Measurements from ENCODE around the gene MYH11.
"Not testable (repeated sequence)": the region's sequence is repeated elsewhere in the genome, so short reads cannot be mapped to it uniquely, and the experiment has no call there.

The MYH11 gene

DNA sequence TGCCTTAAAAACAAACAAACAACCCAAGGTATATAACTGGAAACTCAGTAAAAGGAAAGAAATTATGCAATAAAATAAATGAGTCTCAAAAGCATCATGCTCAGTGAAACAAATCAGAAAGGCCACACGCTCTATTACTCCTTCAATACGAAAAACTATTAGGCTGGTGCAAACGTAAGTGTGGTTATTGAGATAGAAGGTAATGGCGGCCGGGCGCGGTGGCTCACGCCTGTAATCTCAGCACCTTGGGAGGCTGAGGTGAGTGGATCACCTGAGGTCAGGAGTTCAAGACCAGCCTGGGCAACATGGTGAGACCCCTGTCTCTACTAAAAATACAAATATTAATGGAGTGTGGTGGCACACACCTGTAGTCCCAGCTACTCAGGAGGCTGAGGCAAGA lies 17.6 kb downstream of the MYH11 start:
- DNase-seq (ENCODE audit: low spot score), result not testable (repeated sequence)

- DNase-seq (ENCODE audit: low spot score), result no peak
Observed at GRCh38 chr16:15837761-15838160, 19.1 kb downstream of the MYH11 start.

DNA sequence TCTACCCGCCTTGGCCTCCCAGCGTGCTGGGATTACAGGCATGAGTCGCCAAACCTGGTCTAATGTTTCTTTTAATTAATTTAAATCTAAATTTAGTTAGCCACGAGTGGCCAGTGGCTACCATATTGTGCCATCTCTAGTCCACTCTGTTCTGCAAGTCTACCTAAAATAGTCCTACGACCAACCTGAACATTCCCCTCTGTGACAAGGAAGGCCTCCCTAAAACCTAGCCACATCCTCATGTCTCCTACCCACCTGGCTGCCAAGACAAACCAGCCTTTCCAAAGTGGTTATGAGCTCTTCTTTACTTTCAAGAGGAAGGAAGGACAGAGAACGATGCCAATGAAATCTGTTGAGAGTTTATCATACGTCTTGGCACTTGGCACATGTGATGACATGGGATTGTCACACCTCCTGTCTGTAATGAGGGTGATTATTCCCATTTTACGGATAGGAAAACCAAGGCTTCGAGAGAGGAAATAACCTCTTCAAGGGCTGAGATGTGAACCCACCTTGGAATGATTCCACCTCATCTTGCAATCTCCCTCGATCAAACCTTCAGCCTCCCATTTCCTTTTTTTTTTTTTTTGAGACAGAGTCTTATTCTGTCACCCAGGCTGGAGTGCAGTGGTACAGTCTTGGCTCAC lies 19.7 kb downstream of the MYH11 start:
- DNase-seq (ENCODE audit: low spot score), result no peak

DNA sequence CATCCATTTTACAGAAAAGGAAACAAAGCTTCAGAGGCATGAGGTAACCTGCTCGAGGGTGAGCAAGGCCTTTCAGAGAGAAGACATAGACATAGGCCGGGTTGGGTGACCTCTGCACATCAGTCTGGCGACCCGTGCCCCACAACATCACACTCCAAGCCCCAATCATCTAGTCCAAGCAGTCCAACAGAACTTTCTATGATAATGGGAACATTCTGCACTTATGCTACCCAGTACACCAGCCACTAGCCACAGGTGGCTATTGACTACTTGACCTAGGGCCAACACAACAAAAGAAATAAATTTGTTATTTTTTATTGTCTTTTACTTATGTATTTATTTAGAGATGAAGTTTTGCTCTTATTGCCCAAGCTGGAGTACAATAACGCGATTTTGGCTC lies 20.8 kb downstream of the MYH11 start:
- no peak for DNase-seq (ENCODE audit: low spot score)

DNA sequence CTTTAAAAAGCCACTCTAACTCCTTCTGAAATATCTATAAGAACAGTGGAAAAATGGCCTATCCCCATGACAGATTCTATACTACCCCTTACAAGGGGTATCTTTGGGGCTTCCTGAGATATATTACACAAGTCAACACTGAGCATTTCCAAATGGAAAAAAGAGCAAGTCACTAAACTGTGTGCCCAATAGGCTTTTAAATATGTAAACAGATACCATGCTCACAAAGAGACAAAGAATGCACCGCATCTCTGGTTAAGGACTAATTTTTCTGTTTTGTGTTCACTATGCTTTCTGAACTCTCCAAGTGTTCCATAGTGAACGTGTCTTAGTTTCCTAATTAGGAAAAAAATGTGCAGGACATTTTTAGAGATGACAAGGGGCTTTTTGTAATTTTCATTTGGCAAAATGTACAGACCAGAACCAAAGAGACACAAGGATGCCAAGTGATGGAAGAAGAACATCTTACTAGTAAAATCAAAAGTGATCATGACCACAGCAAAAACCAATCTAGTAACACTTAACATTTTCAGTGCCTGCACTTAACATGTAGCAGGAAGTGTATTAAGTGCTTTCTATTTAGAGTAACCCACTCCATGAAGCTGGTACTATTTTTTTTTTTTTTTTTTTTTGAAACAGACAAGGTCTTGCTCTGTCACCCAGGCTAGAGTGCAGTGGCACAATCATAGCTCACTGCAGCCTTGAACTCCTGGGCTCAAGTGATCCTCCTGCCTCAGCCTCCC lies 21.5 kb downstream of the MYH11 start:
- no peak for DNase-seq (ENCODE audit: low spot score)

DNA sequence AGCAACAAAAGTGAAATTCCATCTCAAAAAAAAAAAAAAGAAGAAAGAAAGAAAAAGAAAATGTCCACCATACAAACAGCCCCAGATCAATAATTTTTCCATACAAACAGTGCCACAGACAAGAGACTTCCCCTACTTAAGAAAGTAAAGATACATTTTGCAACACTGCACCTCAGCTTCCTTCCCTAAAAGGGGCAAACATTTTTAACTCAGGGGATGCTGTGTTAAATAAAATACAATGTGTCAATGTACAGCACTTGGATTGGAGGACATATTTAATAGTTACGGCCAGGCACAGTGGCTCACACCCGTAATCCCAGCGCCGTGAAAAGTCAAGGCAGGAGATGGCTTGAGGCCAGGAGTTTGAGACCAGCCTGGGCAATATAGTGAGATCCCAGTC lies 22.3 kb downstream of the MYH11 start:
- no peak for DNase-seq (ENCODE audit: low spot score)

DNA sequence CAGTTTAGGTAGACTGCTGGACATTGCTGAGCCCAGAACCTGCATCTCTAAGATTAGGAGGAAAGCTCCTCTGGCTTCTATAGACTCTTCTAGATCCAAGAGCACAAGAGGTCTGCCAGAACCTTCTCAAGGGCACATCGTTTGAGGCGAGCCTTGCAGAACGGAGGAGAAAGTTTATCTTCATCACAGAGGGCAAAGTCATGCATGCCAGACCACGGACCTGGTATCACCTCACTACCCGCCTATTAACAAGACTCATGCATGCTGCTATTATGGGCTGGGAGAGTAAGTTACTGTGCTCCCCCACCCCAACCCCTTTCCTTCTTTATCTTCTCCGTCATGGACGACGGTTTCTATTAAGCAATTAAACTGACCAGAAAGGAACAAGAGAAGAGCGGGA lies 23.3 kb downstream of the MYH11 start:
- DNase-seq (ENCODE audit: low spot score), result no peak

GRCh38 chr16:15832241-15832640 lies 24.6 kb downstream of the MYH11 start:
- DNase-seq (ENCODE audit: low spot score), result no peak

DNA sequence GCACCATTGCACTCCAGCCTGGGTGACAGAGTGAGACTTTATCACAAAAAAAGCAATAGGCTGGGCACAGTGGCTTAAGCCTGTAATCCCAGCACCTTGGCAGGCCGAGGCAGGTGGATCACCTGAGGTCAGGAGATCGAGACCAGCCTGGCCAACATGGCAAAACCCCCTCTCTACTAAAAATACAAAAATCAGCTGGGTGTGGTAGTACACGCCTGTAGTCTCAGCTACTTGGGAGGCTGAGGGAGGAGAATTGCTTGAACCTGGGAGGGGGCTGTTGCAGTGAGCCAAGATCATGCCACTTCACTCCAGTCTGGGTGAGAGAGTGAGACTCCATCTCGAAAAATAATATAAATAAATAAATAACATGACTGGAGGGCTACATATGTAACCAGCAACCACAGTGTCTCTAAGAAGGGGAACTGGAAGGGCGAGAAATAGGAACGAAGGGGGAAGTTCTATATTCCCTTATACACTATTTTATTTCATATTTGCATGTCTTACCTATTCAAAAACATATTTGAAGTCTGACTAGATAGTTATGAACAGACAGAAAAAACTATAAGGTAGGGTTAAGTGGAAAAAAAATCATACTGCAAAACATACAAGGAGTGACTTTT lies 25.9 kb downstream of the MYH11 start:
- DNase-seq (ENCODE audit: low spot score), result no peak

- no peak for DNase-seq (ENCODE audit: low spot score)
Observed at GRCh38 chr16:15829460-15829859, 27.4 kb downstream of the MYH11 start.

DNA sequence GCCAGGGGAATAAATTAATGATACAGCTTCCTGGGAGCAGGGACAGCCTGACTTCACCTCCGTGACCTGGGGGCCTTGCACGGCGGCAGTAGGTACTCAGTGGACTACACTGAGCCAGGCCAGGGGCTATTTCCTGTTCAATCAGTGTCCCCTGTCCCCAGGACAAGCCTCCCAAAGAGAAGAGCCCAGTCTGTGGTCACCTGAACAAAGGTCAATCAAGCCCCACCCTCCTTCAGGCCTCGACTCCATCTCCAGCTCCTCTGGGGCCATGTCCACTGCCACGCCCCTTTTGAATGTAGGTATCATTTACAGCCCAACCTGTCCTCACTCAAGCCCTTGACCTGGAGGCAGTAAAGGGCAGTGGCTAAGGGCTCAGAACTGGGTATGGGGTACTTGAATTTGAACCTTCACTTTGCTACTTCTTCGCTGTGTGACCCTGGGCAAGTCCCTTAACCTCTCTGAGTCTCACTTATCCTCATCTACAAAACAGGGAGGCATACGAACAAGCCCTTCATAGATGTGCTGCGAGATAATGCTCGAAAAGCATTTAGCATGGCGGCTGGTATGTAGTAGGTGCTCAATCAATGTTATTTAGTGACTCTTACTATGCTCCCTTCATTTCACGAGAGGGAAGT lies 29.0 kb downstream of the MYH11 start:
- no peak for DNase-seq (ENCODE audit: low spot score)

GRCh38 chr16:15827299-15827698 lies 29.5 kb downstream of the MYH11 start:
- DNase-seq (ENCODE audit: low spot score), result no peak

DNA sequence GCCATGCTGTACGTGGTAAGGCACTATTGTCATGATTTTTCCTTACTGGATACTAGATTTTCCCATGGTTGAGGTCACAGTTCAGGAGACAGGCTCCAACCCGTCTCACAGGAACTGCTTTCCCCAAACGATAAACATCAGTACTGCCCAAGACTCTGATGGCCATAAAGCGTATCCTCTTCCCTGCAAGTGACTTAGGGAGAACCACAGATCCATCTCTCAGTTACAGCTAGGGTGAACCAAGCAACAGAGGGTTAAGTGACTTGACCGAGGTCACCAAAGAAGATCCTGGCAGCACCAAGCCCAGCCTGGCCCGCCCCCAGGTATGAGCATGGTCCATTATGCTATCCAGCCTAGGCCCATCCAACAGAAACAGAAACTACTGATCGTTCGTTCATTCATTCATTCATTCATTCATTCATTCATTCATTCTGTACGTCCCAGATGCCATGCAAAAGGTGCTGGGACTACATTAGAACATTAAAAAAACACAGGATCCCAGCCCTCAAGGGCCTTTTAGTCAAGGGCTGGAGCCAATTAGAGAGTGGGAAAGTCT lies 31.0 kb downstream of the MYH11 start:
- DNase-seq (ENCODE audit: low spot score), result no peak

DNA sequence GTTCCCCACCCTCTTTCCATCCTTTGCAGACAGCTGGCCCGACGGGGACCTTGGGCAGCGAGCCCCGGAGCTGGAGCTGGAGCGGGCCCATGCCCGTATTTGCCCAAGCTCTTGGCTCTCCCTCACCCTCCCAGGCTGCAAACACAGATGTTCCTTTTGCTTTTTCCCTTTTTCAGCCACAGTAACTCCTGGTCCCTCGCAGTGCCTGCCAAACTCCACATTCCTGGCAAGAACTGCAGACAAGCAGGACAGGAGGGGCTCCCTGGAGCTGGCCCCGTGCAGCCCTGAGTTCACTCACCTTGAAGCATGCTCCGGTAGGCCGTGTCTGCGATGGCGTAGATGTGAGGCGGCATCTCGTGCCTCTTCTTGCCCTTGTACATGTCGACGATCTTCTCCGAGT lies 33.9 kb downstream of the MYH11 start:
- no peak for DNase-seq (ENCODE audit: low spot score)

- DNase-seq (ENCODE audit: low spot score), result no peak
Observed at GRCh38 chr16:15820837-15821236, 36.0 kb downstream of the MYH11 start.

DNA sequence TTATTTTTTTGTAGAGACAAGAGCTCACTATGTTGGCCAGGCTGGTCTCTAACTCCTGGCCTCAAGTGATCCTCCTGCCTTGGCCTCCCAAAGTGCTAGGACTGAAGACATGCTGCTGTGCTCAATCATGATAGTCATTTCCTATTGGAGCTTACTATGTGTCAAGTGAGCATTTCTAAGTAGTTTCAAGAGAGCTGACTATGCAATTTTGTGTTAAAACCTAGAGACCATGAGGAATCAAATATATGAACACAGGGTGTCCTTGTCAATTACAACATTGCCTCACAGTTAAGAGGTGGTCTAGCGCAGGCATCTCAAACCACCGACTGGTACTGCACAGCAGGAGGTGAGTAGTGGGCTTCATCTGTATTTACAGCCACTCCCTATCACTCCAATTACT lies 37.8 kb downstream of the MYH11 start:
- no peak for DNase-seq (ENCODE audit: low spot score)

DNA sequence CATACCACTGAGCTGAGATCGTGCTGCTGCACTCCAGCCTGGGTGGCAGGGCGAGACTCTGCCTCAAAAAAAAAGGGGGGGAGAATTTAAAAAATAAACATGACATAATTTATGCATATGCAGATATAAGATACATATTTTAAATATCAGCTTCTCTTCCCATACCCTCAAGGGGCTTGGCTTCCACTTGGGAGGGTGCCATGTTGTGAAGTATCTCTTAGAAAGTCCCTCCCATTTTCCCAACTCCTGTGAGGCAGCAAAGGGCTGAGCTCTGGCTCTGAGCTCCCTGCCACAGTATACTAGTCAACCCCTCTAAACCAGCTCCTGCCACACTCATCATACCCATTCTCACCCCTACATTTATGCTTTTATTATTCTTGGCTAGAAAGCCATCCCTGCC lies 39.4 kb downstream of the MYH11 start:
- no peak for DNase-seq (ENCODE audit: low spot score)

GRCh38 chr16:15816228-15816627 lies 40.6 kb downstream of the MYH11 start:
- no peak for DNase-seq (ENCODE audit: low spot score)

DNA sequence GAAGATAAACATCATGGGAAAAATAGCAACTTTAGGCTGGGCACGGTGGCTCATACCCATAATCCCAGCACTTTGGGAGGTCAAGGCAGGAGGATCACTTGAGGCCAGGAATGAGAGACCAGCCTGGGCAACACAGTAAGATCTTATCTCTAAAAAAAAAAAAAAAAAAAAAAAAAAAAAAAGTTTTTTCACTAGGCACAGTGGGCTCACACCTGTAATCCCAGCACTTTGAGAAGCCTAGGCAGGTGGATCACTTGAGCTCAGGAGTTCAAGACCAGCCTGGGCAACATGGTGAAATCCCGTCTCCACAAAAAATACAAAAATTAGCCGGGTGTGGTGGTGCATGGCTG lies 44.5 kb downstream of the MYH11 start:
- DNase-seq (ENCODE audit: low spot score), result not testable (repeated sequence)

DNA sequence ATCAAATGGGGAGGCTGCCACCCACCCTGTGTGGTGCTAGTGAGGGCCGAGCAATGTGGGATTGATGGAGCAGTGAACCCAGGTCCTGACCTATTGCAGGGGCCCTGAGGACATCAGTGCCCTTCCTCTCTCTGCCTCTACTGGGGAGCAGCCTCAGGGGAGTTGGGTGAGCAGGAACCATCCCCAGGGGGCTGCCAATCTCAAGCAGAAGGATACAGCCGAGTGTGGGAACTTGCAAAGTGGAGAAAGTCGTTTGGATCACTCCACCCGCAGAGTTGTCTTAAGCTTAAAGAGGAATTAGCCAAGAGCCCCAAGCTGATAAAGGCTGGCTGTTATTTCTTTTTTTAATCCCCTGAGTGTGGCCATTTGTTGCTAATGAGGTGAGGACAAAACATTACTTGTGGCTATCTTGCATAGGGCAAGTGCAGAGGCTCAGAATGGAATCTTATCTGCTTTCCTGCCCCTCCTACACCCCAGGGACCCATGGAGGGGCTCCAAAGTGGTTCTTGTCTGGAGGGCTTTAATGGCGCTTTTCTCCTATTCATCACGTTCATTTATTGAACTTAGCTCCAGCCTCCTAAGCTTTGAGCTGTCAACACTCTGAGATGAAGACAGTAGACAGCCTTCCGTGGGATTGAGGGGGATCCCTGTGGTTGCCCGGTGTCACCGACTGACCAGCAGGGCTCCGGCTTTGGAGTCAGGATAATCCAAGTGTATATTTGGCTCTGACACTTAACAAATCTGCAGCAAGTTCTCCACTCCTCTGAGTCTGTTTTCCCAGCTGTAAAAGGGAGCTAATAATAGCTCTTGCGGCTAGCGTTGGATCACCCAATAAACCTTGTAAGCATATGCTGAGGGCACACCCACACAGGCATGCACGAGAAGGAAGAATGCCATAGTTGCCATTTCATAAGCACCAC lies 45.1 kb downstream of the MYH11 start:
- DNase-seq (ENCODE audit: low spot score), result no peak

DNA sequence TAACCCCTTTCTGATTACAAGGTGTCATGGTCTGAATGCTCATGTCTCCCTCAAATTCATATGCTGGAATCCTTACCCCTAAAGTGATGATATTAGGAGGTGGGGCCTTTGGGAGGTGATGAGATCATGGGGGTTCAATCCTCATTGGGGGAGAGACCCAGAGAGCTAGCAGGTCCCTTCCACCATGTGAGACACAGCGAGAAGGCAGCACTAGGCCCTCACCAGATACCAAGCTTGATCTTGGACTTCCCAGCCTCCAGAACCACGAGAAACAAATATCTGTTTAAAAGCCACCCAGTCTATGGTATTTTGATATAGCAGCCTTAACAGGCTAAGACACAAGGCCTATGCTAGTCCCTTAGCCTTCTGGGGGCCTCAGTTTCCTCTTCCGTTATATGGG lies 45.9 kb downstream of the MYH11 start:
- no peak for DNase-seq (ENCODE audit: low spot score)

DNA sequence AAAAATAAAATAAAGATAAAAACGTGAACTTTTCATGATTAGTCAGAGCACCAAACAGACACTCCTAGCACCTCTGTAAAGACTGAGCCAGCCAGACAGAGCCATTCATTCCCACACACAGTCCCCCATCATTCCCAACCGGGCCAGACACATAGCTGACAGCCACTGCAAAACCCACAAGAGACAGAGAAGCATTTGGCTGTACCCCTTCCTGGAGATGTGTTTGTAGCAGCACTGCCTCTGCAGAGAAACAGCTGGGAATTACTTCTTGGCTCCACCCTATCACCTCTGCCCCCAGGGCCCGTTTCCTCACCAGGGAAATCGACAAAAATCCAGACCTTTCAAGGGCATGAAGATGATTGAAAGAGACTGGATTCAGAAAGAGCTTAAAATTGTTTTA lies 46.4 kb downstream of the MYH11 start:
- no peak for DNase-seq (ENCODE audit: low spot score)
